Measurements from ENCODE around the gene ZNF488. TPM values are rescaled to one million over a fixed set of nuclear protein-coding genes. Genes with fewer than 3 reads are reported as not detected.

ZNF488 gene, protein sequence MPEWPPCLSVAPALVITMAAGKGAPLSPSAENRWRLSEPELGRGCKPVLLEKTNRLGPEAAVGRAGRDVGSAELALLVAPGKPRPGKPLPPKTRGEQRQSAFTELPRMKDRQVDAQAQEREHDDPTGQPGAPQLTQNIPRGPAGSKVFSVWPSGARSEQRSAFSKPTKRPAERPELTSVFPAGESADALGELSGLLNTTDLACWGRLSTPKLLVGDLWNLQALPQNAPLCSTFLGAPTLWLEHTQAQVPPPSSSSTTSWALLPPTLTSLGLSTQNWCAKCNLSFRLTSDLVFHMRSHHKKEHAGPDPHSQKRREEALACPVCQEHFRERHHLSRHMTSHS
- 1 to 10 TPM; 1.0 to 3.9 (median 2.3) TPM for total RNA-seq

DNA sequence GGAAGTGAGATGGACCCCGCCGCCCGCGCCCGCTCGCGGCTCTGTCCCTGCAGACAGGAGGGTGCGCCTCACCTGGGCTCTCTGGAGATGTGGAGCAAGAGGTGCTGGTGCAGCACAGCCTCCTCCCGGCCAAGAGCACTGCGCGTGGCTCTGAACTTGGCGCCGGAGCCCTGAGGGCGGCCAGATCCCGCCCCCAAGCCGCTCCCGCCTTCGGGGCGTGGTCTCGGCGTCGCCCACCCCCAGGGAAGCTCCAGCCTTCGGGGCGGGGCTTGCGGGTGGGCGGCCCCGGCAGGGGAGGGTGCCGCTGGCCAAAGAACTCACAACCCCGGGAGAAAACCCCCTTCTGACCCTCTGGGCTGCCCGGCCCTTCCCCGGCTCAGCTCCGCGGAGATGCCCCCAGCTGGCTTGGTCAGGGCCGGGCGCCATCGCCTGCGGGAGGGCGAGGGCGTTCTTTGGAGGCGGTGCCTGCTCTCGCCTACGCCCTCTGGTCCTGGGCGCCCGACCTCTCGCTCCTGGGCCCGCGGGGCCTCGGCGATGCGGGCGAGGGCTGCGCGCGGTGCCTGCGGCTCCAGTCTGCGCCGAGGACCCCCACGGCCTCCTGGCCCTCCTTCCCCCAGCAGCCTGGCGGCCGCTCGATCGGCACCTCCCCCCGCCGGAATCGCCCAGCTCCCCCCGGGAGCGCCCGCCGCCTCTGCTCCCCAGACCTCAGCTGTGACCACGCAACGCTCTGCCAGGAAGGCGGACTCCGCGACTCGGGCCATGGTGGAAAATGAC lies at the start of gene ZNF488:
Gene ZNF488, minus strand, starts transcription at position 146 of the 774 bp plus-strand sequence. CDS start 15,464 bp downstream, outside the sequence.
- H3K36me3 ChIP-seq = no peaks in the 10 kb centered on the region
- peaks cover 7% of the 10 kb centered on the region for H3K4me1 ChIP-seq
- peak within 1 kb of the TSS; percentile 30 for H3K27ac ChIP-seq
- H3K27me3 ChIP-seq = no peaks in the 10 kb centered on the region
- WGBS = 0% methylated on average over 33 of the region's 75 CpGs
- peak within 1 kb of the TSS; percentile 64 for H3K4me3 ChIP-seq
- H3K9me3 ChIP-seq = no peaks in the 10 kb centered on the region
- DNase-seq (ENCODE audit: low spot score in 2 of 2) = peak in 1 of 2 donors; percentile 84
- TF ChIP-seq EP300 (IDR thresholded peaks at IDR 0.05) (no peak), POLR2A (IDR thresholded peaks at IDR 0.05) (no peak), POLR2AphosphoS5 (IDR thresholded peaks at IDR 0.05) (no peak)
- TF ChIP-seq, protein P1, sequence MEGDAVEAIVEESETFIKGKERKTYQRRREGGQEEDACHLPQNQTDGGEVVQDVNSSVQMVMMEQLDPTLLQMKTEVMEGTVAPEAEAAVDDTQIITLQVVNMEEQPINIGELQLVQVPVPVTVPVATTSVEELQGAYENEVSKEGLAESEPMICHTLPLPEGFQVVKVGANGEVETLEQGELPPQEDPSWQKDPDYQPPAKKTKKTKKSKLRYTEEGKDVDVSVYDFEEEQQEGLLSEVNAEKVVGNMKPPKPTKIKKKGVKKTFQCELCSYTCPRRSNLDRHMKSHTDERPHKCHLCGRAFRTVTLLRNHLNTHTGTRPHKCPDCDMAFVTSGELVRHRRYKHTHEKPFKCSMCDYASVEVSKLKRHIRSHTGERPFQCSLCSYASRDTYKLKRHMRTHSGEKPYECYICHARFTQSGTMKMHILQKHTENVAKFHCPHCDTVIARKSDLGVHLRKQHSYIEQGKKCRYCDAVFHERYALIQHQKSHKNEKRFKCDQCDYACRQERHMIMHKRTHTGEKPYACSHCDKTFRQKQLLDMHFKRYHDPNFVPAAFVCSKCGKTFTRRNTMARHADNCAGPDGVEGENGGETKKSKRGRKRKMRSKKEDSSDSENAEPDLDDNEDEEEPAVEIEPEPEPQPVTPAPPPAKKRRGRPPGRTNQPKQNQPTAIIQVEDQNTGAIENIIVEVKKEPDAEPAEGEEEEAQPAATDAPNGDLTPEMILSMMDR (IDR thresholded peaks at IDR 0.05) = no peak

- Histone ChIP-seq H3K4me3 (no peak overlapping the region), H3K9me3 (no peaks in the 10 kb centered on the region), H3K36me3 (no peaks in the 10 kb centered on the region), H3K4me1 (no peaks in the 10 kb centered on the region), H3K27me3 (no peaks in the 10 kb centered on the region), H3K27ac (no peak overlapping the region)
- peak in 1 of 2 donors; percentile 67 for DNase-seq (ENCODE audit: low spot score in 2 of 2)
- TF ChIP-seq EP300 (IDR thresholded peaks at IDR 0.05) (no peak), POLR2AphosphoS5 (IDR thresholded peaks at IDR 0.05) (no peak), POLR2A (IDR thresholded peaks at IDR 0.05) (no peak)
- TF ChIP-seq, protein P1 (IDR thresholded peaks at IDR 0.05) = no peak
- WGBS = 74% methylated on average over 4 of the region's 4 CpGs
Observed at GRCh38 chr10:47425813-47426419, 41.8 kb upstream of the ZNF488 start.

DNA sequence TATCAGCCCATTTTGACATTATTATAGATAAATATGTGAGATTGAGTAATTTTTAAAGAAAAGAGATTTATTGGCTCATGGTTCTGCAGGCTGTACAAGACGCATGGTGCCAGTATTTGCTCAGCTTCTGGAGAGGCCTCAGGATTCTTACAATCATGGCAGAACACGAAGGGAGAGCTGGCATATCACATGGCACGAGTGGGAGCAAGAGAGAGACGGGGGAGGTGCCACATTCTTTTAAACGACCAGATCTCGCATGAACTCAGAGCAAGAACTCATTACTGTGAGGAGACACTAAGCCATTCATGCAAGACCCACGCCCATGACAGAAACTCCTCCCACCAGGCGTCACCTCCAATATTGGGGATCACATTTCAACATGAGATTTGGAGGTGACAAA lies 40.1 kb upstream of the ZNF488 start:
- H3K9me3 ChIP-seq = no peaks in the 10 kb centered on the region
- H3K4me3 ChIP-seq = no peak overlapping the region
- no peak for DNase-seq (ENCODE audit: low spot score in 2 of 2)
- H3K36me3 ChIP-seq = no peaks in the 10 kb centered on the region
- WGBS = 63% methylated on average over 8 of the region's 8 CpGs
- H3K4me1 ChIP-seq = no peaks in the 10 kb centered on the region
- H3K27me3 ChIP-seq = no peaks in the 10 kb centered on the region
- TF ChIP-seq POLR2AphosphoS5 (IDR thresholded peaks at IDR 0.05) = no peak
- TF ChIP-seq EP300 (IDR thresholded peaks at IDR 0.05) = no peak
- TF ChIP-seq POLR2A (IDR thresholded peaks at IDR 0.05) = no peak
- TF ChIP-seq, protein P1 (IDR thresholded peaks at IDR 0.05) = no peak
- no peak overlapping the region for H3K27ac ChIP-seq

- H3K4me3 ChIP-seq = no peak overlapping the region
- no peak for DNase-seq (ENCODE audit: low spot score in 2 of 2)
- H3K9me3 ChIP-seq = no peaks in the 10 kb centered on the region
- 72% methylated on average over 4 of the region's 4 CpGs for WGBS
- no peak overlapping the region for H3K27ac ChIP-seq
- no peaks in the 10 kb centered on the region for H3K27me3 ChIP-seq
- H3K36me3 ChIP-seq = no peaks in the 10 kb centered on the region
- TF ChIP-seq, protein P1 (IDR thresholded peaks at IDR 0.05) = no peak
- no peak for TF ChIP-seq EP300 (IDR thresholded peaks at IDR 0.05)
- no peak for TF ChIP-seq POLR2A (IDR thresholded peaks at IDR 0.05)
- TF ChIP-seq POLR2AphosphoS5 (IDR thresholded peaks at IDR 0.05) = no peak
- no peaks in the 10 kb centered on the region for H3K4me1 ChIP-seq
Observed at GRCh38 chr10:47423476-47423875, 39.4 kb upstream of the ZNF488 start.

Measured in suprapubic skin (tissue), 4 donors.